Neuronal stem cell (in vitro differentiated cells): Measurements from ENCODE around the gene KCNAB1.

Experiments
- DNase-seq: peaks from one replicate; pipeline ENCODE4 v3.0.0-alpha.2; 2013; ENCODE audit warnings: low spot score
- H2AFZ ChIP-seq: one replicate; pipeline ENCODE4 v1.6.1; 2013; ENCODE audit warnings: mild to moderate bottlenecking, low read length, inconsistent platforms
- H2AK5ac ChIP-seq: 2 replicates; pipeline ENCODE4 v1.6.1; 2013; ENCODE audit warnings: low read depth, mild to moderate bottlenecking, inconsistent platforms, low read length, moderate library complexity, mixed read lengths
- H2BK120ac ChIP-seq: 2 replicates; pipeline ENCODE4 v1.6.1; 2013; ENCODE audit warnings: low read depth, mild to moderate bottlenecking, inconsistent platforms, low read length, moderate library complexity, mixed read lengths
- H2BK12ac ChIP-seq: one replicate; pipeline ENCODE4 v1.6.1; 2013; ENCODE audit warnings: low read length, inconsistent platforms
- H2BK15ac ChIP-seq: 2 replicates; pipeline ENCODE4 v1.6.1; 2013; ENCODE audit warnings: mild to moderate bottlenecking, low read length, inconsistent platforms, mixed read lengths
- H2BK5ac ChIP-seq: one replicate; pipeline ENCODE4 v1.6.1; 2013; ENCODE audit warnings: inconsistent platforms, mild to moderate bottlenecking, low read length, moderate library complexity
- H3K14ac ChIP-seq: one replicate; pipeline ENCODE4 v1.6.1; 2013; ENCODE audit warnings: low read length, inconsistent platforms
- H3K18ac ChIP-seq: 2 replicates; pipeline ENCODE4 v1.6.1; 2013; ENCODE audit warnings: low read length, inconsistent platforms
- H3K23ac ChIP-seq: 2 replicates; pipeline ENCODE4 v1.6.1; 2013; ENCODE audit warnings: low read depth, mild to moderate bottlenecking, mixed read lengths, low read length, inconsistent platforms; ENCODE audit not compliant: poor library complexity
- H3K27ac ChIP-seq: replicated peaks from 3 replicates; pipeline ENCODE4 v1.5.1; 2013; ENCODE audit warnings: low read length, inconsistent platforms
- H3K27me3 ChIP-seq, 3 experiments: 2 replicates each; pipeline ENCODE4 v1.6.1; 2013; ENCODE audit warnings: low read length in 3 of 3, mild to moderate bottlenecking in 2 of 3, inconsistent platforms in 1 of 3, low read depth in 1 of 3, mixed read lengths in 1 of 3, moderate library complexity in 1 of 3; ENCODE audit not compliant: control insufficient read depth in 3 of 3, insufficient read depth in 3 of 3
- H3K36me3 ChIP-seq, 2 donors: replicated peaks in 1 of 2; 2 replicates each; pipeline ENCODE4 v1.6.1; 2013; ENCODE audit warnings: low read length in 2 of 2; ENCODE audit not compliant: control insufficient read depth in 2 of 2, insufficient read depth in 2 of 2
- H3K4ac ChIP-seq: 2 replicates; pipeline ENCODE4 v1.6.1; 2013; ENCODE audit warnings: inconsistent platforms, mild to moderate bottlenecking, low read length, moderate library complexity
- H3K4me1 ChIP-seq, 2 donors: 1 replicate in 1 of 2; 2 replicates in 1 of 2; pipeline ENCODE4 v1.6.1; 2013; ENCODE audit warnings: low read length in 2 of 2, low read depth in 1 of 2; ENCODE audit not compliant: control insufficient read depth in 2 of 2, insufficient read depth in 1 of 2
- H3K4me2 ChIP-seq: one replicate; pipeline ENCODE4 v1.6.1; 2013; ENCODE audit warnings: mild to moderate bottlenecking, low read length, inconsistent platforms; ENCODE audit not compliant: insufficient read depth, poor library complexity, severe bottlenecking
- H3K4me3 ChIP-seq, 2 donors: 2 replicates each; pipeline ENCODE4 v1.5.1; 2013; ENCODE audit warnings: low read length in 2 of 2, mild to moderate bottlenecking in 2 of 2, inconsistent platforms in 1 of 2, moderate library complexity in 1 of 2
- H3K79me1 ChIP-seq: one replicate; pipeline ENCODE4 v1.6.1; 2013; ENCODE audit warnings: low read depth, mild to moderate bottlenecking, inconsistent platforms, low read length, moderate library complexity
- H3K9ac ChIP-seq: one replicate; pipeline ENCODE4 v1.6.1; 2013; ENCODE audit warnings: mild to moderate bottlenecking, low read depth, low read length, inconsistent platforms; ENCODE audit not compliant: poor library complexity
- H3K9me3 ChIP-seq, 2 donors: replicated peaks in 1 of 2; 2 replicates each; pipeline versions ENCODE3 to v1.6.1; 2013; ENCODE audit warnings: low read length in 2 of 2, mild to moderate bottlenecking in 2 of 2, inconsistent platforms in 1 of 2, low read depth in 1 of 2, mixed read lengths in 1 of 2, moderate library complexity in 1 of 2; ENCODE audit not compliant: control insufficient read depth in 2 of 2, insufficient read depth in 1 of 2
- H4K8ac ChIP-seq: one replicate; pipeline ENCODE4 v1.6.1; 2013; ENCODE audit warnings: low read depth, mild to moderate bottlenecking, inconsistent platforms, low read length, moderate library complexity
- H4K91ac ChIP-seq: one replicate; pipeline ENCODE4 v1.6.1; 2013; ENCODE audit warnings: low read length, low read depth, mild to moderate bottlenecking, inconsistent platforms; ENCODE audit not compliant: poor library complexity
- WGBS, 2 donors: extraction: QIAGEN DNeasy Blood & Tissue Kit; methylation state at CpG; one replicate each; pipeline ENCODE4 v1.1.7; 2013; ENCODE audit warnings: missing lambda C conversion rate in 2 of 2, mixed read lengths in 1 of 2; ENCODE audit not compliant: insufficient read length in 2 of 2, insufficient replicate concordance in 1 of 2; ENCODE audit errors: extremely low coverage in 2 of 2; 5-methylcytosine and 5-hydroxymethylcytosine counted together

Gene KCNAB1

GRCh38 chr3:156472684-156473083 lies 352.3 kb downstream of the KCNAB1 start:
- H3K23ac ChIP-seq: no peak overlapping the region
- no peaks in the 10 kb centered on the region for H3K79me1 ChIP-seq
- H2BK5ac ChIP-seq: no peak overlapping the region
- H3K4ac ChIP-seq: no peak overlapping the region
- peaks cover 2 to 6% of the 10 kb centered on the region in 2 donors for H3K4me1 ChIP-seq
- no peaks in the 10 kb centered on the region for H3K27me3 ChIP-seq
- H3K9ac ChIP-seq: no peak overlapping the region
- H4K91ac ChIP-seq: no peak overlapping the region
- H3K27ac ChIP-seq: no peak overlapping the region
- no peak overlapping the region for H3K18ac ChIP-seq
- no peak overlapping the region for H3K14ac ChIP-seq
- no peak overlapping the region for H3K4me3 ChIP-seq
- no peak overlapping the region for H2AK5ac ChIP-seq
- no peak overlapping the region for H2AFZ ChIP-seq
- no peak overlapping the region for H2BK12ac ChIP-seq
- no peak overlapping the region for H3K4me2 ChIP-seq
- H3K36me3 ChIP-seq: no peaks in the 10 kb centered on the region
- no peak for DNase-seq
- H3K9me3 ChIP-seq: no peaks in the 10 kb centered on the region
- no CpG with 5 or more reads among the region's 5 CpGs for WGBS, 2 donors
- H2BK120ac ChIP-seq: no peak overlapping the region
- H4K8ac ChIP-seq: no peak overlapping the region
- H2BK15ac ChIP-seq: no peak overlapping the region

DNA sequence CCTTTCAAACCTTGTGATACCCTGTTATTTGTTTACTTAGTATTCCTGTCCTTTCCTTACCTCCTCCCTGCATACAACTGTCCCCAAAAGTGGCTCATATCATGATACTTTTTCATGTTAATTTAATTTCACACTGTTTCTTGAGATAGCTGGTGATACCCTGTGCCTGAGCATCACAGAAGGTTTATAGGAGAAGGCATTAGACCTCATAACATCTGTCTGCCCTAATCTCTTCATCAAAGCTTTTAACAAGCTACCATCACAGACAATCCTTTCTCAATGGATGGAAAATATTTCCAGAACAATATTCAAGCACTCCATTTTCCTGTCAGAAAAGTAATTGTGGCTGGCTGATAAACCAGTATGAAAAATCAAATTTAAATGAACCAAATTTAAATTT lies 353.0 kb downstream of the KCNAB1 start:
- H2BK12ac ChIP-seq: no peak overlapping the region
- no peak overlapping the region for H2AK5ac ChIP-seq
- H2AFZ ChIP-seq: no peak overlapping the region
- H3K9ac ChIP-seq: no peak overlapping the region
- no peak overlapping the region for H4K8ac ChIP-seq
- peaks cover 2 to 7% of the 10 kb centered on the region in 2 donors for H3K4me1 ChIP-seq
- no peak overlapping the region for H3K27ac ChIP-seq
- H3K14ac ChIP-seq: no peak overlapping the region
- H3K9me3 ChIP-seq: no peaks in the 10 kb centered on the region
- H2BK120ac ChIP-seq: no peak overlapping the region
- no peak overlapping the region for H2BK15ac ChIP-seq
- no peak overlapping the region for H3K23ac ChIP-seq
- no peaks in the 10 kb centered on the region for H3K27me3 ChIP-seq
- no peak overlapping the region for H4K91ac ChIP-seq
- H3K4ac ChIP-seq: no peak overlapping the region
- H2BK5ac ChIP-seq: no peak overlapping the region
- no peak overlapping the region for H3K18ac ChIP-seq
- no peak overlapping the region for H3K4me2 ChIP-seq
- DNase-seq: no peak
- H3K36me3 ChIP-seq: no peaks in the 10 kb centered on the region
- no peaks in the 10 kb centered on the region for H3K79me1 ChIP-seq
- no peak overlapping the region for H3K4me3 ChIP-seq

GRCh38 chr3:156474560-156475389 lies 354.4 kb downstream of the KCNAB1 start:
- no peak overlapping the region for H3K27ac ChIP-seq
- H3K9ac ChIP-seq: no peak overlapping the region
- H3K4ac ChIP-seq: no peak overlapping the region
- no peaks in the 10 kb centered on the region for H3K9me3 ChIP-seq
- H4K91ac ChIP-seq: no peak overlapping the region
- H3K18ac ChIP-seq: no peak overlapping the region
- no peak overlapping the region for H2BK5ac ChIP-seq
- H3K4me3 ChIP-seq: no peak overlapping the region
- no peak overlapping the region for H3K14ac ChIP-seq
- H2BK120ac ChIP-seq: no peak overlapping the region
- no CpG with 5 or more reads among the region's 12 CpGs for WGBS, 2 donors
- peak overlapping the region; percentile 34 for H3K4me2 ChIP-seq
- H2BK12ac ChIP-seq: no peak overlapping the region
- H2AK5ac ChIP-seq: no peak overlapping the region
- no peak overlapping the region for H2BK15ac ChIP-seq
- no peak overlapping the region for H2AFZ ChIP-seq
- no peaks in the 10 kb centered on the region for H3K27me3 ChIP-seq
- H3K4me1 ChIP-seq: peaks cover 2 to 7% of the 10 kb centered on the region in 2 donors
- no peak overlapping the region for H4K8ac ChIP-seq
- no peaks in the 10 kb centered on the region for H3K79me1 ChIP-seq
- DNase-seq: peak; percentile 30
- no peaks in the 10 kb centered on the region for H3K36me3 ChIP-seq
- no peak overlapping the region for H3K23ac ChIP-seq

- Histone ChIP-seq H3K9ac (no peak overlapping the region), H3K4ac (no peak overlapping the region), H3K36me3 (no peaks in the 10 kb centered on the region), H3K9me3 (no peaks in the 10 kb centered on the region), H2AFZ (peak overlapping the region; percentile 12), H3K4me3 (no peak overlapping the region), H3K18ac (no peak overlapping the region), H3K79me1 (no peaks in the 10 kb centered on the region), H2BK5ac (no peak overlapping the region), H2BK12ac (no peak overlapping the region), H3K4me2 (no peak overlapping the region), H3K14ac (no peak overlapping the region), H4K91ac (no peak overlapping the region), H3K23ac (no peak overlapping the region), H3K27me3 (no peaks in the 10 kb centered on the region), H4K8ac (no peak overlapping the region), H2BK120ac (no peak overlapping the region), H3K27ac (no peak overlapping the region), H2BK15ac (no peak overlapping the region), H2AK5ac (no peak overlapping the region), H3K4me1 (peaks cover 2 to 7% of the 10 kb centered on the region in 2 donors)
- no CpG with 5 or more reads among the region's 1 CpG for WGBS, 2 donors
- DNase-seq: no peak
Observed at GRCh38 chr3:156477323-156477722, 356.9 kb downstream of the KCNAB1 start.
